Measurements from ENCODE around the gene IPMK.

Gene IPMK
- 13.5 to 20.4 reads per million in 2 donors for total RNA-seq

GRCh38 chr10:58267713-58268453 lies at the start of gene IPMK:
Gene IPMK (minus strand): TSS chr10:58267894. CDS start chr10:58267611, 283 bp downstream.
- DNase-seq = peak; percentile 93

GRCh38 chr10:58316874-58317273 lies 49.2 kb upstream of the IPMK start:
- no peak for DNase-seq

- no peak for DNase-seq
These were observed 43.3 kb upstream of the IPMK start for GRCh38 chr10:58311026-58311425.

GRCh38 chr10:58307676-58308075 lies 40.0 kb upstream of the IPMK start:
- no peak for DNase-seq

DNA sequence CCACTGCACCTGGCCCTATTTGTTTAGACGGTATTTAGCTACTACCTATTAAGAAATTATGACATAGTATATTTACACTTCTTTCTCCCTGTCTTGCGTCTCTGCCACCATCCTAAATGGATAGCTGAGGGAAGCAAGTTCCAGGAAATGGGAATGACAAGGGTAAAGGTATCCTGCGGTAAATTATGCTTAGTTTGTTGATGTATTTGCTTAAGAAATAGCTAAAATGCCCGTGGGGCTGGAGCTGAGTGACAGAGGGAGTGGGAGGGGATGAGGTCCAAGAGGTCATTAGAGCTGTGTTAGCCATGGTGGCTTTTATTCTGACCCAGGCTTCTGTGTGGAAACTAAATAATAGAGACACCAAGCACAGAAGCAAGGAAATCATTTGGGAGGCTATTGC lies 38.1 kb upstream of the IPMK start:
- no peak for DNase-seq

- no peak for DNase-seq
These were observed 36.5 kb upstream of the IPMK start for GRCh38 chr10:58304099-58304633.

- no peak for DNase-seq
These were observed 34.6 kb upstream of the IPMK start for GRCh38 chr10:58302254-58302653.

DNA sequence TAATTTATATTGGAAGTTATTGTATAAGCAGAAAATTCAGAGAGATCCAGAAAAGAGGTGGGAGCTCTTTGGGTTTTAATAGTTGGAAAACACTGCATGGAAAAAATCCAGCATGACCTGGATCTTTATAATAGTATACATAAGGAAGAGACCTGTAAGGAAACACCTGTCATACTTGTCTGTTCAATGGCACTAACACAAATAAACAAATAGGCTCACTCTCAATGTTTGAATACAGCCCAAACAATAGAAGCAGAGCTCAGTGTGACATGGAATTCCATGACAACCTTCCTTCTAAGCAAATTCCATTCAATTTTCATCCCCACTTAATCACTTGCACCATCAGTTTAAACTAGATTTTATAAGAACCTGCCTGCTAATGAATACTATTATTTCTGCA lies 33.0 kb upstream of the IPMK start:
- DNase-seq = no peak

- DNase-seq = peak; percentile 50
These were observed 31.9 kb upstream of the IPMK start for GRCh38 chr10:58299580-58299979.

- DNase-seq = no peak
These were observed 26.3 kb upstream of the IPMK start for GRCh38 chr10:58293989-58294388.

DNA sequence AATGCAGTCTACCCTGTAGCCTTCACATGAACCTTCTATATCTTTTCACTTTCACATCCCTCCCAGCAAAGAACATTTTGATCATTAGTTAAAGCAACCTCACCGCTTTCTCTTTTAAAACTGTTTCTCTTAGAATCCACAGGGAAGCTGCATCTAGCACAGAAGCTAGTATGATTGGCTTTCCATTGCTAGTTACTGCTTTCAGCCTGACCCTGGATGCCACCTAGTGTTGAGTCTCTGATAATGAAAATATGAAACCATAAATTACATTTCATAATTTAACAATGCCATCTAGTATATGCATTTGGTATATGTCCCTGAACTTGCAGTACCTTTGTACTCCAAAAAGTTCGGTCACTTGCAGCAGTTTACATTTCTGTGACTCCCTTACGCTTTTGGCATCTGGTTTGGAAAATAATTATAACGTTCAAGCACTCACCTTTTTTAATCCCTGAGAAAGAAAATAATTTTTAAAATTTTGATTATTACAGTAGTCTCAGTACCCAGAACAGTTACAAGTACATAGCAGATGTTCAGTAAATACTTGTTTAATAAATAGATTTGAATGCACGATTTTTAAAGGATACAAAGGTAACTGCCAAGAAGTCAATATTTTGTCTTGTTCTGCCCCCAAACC lies 24.0 kb upstream of the IPMK start:
- DNase-seq = peak; percentile 14

DNA sequence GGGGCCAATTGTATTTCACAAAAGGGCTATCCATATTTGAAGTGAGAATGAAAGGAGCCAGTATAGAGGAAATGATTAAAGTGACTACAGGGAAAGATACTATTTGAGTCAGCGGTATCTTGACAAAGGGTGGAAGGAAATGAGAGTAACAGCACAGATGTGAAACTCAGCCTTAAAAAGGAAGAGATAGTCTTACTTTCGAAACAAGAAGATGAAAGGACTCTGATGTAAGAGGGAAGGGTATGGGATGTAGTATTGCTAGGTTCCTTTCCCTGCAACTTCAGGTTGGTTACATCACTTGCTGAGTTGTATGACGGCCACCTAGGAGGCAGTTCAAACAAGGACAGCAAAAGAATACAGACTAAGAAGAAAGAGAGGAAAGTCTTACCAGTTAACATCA lies 14.9 kb upstream of the IPMK start:
- no peak for DNase-seq

- no peak for DNase-seq
These were observed 13.5 kb upstream of the IPMK start for GRCh38 chr10:58281092-58281752.

- no peak for DNase-seq
These were observed 12.8 kb upstream of the IPMK start for GRCh38 chr10:58280477-58280876.

DNA sequence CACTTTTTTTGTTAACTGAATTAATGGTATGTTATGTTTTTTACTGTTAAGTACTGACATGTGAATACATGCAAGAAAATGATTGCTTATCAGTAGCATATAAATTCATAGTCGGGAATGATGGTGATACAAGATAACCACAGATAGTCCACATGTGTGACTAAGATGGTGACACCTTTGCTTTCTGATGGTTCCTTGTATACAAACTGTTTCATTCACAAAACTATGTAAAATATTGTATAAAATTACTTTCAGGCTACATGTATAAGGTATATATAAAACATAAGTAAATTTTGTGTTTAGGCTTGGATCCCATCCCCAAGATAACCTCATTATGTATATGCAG lies 11.2 kb upstream of the IPMK start:
- no peak for DNase-seq

DNA sequence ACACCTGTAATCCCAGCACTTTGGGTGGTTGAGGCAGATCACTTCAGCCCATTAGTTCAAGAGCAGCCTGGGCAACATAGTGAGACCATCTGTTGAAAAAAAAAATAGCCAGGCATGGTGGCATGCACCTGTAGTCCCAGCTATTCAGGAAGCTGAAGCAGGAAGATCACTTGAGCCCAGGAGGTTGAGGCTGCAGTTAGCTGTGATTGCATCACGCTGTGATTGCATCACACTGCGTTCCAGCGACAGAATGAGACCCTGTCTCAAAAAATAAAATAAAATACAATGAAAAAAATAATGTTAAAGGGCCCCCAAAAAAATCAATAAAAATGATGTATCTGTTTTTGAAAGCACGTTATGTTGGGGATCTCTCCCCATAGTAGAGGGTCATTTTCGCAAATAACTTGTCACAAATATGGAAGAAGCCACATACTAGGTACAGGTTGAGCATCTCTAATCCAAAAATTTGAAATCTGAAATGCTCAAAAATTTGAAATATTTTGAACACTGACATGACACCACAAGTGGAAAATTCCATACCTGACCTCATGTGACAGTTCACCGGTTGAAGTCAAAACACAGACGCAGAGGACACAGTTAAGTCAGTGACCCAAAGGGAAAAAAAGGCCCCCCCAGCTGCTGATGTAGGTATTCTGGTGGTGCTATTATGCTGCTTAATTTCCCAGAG lies 10.7 kb upstream of the IPMK start:
- no peak for DNase-seq

DNA sequence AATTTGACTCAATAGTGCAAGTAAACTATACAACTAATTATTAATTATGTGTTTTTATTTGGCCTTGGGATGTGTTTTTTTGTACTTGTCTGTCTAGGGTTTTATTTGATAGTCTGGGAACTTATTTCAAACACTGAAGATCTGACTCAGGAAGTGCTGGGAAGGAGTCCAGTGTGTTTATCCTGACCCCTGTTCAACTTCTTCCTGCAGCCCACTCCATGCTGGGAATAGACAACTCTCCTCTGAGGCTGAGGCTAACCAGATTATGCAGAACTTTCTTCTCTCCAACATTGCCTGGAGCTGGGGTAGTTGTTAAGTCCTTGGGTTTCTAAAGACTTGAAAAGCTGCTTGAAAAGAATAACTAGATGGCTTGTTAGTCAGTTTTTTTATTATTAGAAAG lies 8.2 kb upstream of the IPMK start:
- no peak for DNase-seq

- DNase-seq = no peak
These were observed 7.6 kb upstream of the IPMK start for GRCh38 chr10:58275261-58275660.

DNA sequence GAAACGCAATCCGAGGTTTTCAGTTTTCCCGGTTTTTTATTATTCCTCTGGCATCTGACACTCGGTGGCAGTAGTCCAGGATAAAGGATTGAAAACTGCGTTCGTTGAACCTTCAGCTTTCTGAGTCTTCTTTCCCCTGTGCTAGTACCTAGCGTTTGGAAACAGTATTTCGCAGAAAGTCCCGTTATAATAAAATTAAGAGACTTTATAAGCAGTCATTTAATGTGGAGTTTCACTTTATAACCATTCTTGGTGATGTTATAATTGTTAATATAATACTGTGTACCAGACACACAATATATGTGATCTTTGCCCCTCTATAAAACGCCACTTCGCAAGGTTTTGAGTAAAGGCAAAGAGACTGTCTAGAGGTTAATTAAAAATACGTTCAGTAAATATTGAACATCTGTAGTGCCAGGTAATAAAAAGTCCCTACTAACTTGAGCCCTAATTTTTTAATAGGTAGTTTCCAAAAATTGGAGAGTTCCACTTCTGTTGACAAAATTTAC lies 2.1 kb upstream of the IPMK start:
- DNase-seq = no peak

- peak; percentile 88 for DNase-seq
These were observed 1.5 kb upstream of the IPMK start, which contains the start of gene CISD1 for GRCh38 chr10:58268946-58269781. Gene CISD1 (plus strand): TSS chr10:58269162. CDS start chr10:58269274, 112 bp downstream.

DNA sequence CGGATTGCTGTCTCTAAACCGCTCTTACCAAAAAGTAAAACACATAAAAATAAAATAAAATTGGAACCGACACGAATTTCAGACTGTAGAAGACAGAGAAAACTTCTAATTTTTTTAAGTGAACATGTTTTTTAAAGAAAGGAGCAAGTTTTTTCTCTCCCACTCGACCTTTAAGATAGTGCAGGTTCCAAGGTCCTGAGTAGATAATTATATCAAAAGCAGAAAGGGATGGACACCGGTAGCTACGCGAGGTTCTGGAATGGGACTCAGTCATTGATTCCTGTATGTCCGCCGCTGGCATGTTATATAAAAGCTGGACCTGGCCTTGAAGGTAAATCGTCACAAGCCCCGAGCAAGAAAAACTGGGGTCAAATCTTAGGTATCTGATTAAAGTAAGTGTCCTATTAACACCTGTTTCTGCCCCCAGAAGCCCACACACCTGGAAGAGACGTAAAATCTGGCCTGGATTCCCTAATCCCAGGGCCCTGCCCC lies 806 bp upstream of the IPMK start:
- DNase-seq = no peak

Data from T-helper 9 cell (primary cell).